OCI-M2 (cell line): ENCODE data around the gene CHCHD1.
A peak's percentile ranks its signal among the peaks of the same experiment; 100 is the strongest.
"Not testable (repeated sequence)": the region's sequence is repeated elsewhere in the genome, so short reads cannot be mapped to it uniquely, and the experiment has no call there.

Source experiments
- DNase-seq: peaks from one replicate; lab custom pipeline; 2025; ENCODE audit not compliant: unreplicated experiment; lab: John Stamatoyannopoulos, UW

The CHCHD1 gene

DNA sequence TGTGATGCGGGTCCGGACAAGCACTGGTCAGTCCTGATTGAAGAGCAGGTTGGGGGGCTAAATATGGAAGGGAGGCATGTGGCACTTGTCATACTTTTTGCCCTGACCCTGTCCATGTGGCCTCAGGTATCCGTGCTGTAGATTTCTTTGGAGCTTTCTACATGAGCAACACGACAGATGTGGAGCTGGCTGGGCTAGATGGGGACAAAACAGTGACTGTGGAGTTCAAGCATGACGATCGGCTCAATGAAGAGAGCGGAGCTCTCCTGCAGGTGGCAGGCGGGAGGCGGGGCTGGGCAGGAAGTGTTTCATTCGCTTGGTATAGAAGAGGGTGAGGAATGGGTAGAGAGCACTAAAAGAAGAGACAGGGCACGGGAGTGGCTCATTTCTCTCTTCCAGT is 13.0 kb upstream of the CHCHD1 start:
- DNase-seq = no peak

DNA sequence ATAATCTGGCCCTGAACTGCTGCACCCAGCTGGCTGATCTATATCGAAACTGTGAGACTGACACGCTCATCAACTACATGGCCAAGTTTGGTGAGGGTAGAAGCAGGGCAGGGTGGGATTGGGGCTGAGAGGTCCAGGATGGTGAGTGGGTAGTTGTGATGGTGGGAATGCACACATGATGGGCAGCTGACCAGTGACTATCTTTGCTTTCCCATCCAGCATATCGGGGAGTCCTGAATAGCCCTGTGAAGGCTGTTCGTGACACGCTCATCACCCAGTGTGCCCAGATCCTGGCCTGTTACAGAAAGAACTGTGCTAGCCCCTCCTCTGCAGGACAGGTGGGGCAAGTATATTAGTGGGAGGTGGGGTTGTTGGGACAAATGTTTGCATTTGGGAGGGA is 12.5 kb upstream of the CHCHD1 start:
- no peak for DNase-seq

DNA sequence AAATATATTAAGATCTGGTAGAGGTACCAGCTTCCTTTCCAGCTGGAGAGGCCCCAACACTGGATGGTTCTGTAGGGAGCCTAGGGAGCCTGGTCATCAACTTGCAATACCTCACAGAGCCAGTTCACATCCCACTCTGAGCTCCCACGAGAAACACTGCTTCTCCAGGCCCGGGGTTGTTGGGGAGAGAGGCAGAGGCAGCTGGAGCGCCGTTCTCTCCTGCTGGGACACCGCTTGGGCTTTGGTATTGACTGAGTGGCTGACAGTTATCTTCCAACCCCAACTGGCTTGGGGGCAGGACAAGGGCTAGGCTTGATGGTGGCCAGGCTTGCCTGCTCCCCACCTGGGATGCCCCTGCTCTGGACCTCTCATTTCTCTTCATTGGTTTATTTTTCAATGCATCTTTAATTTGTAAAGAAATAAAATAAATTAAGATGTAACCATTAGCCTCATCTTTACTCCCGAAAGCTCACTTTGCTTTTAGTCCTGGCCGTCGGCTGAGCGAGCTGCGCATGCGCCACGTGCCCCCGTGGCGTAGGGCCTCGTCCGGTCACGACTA is 10.0 kb upstream of the CHCHD1 start:
- no peak for DNase-seq

DNA sequence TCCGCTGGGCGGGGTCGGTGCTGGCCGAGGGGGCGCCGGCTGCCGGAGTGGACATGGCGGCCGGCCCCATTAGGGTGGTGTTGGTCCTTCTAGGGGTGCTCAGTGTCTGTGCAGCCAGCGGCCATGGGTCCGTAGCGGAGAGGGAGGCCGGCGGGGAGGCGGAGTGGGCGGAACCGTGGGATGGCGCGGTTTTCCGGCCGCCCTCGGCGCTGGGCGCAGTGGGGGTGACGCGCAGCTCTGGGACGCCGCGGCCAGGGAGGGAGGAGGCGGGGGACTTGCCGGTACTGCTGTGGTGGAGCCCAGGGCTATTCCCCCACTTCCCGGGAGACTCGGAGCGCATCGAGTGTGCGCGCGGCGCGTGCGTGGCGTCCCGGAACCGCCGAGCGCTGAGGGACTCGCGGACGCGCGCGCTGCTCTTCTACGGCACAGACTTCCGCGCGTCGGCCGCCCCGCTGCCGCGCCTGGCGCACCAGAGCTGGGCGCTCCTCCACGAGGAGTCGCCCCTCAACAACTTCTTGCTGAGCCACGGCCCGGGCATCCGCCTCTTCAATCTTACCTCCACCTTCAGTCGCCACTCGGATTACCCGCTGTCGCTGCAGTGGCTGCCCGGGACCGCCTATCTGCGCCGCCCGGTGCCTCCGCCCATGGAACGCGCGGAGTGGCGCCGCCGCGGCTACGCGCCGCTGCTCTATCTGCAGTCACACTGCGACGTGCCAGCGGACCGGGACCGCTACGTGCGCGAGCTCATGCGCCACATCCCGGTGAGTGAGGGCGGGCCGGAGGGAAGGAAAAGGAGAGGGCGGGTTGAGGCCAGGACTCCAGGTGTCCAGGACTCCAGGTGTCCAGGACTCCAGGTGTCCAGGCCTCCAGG is 9.3 kb upstream of the CHCHD1 start:
- no peak for DNase-seq

DNA sequence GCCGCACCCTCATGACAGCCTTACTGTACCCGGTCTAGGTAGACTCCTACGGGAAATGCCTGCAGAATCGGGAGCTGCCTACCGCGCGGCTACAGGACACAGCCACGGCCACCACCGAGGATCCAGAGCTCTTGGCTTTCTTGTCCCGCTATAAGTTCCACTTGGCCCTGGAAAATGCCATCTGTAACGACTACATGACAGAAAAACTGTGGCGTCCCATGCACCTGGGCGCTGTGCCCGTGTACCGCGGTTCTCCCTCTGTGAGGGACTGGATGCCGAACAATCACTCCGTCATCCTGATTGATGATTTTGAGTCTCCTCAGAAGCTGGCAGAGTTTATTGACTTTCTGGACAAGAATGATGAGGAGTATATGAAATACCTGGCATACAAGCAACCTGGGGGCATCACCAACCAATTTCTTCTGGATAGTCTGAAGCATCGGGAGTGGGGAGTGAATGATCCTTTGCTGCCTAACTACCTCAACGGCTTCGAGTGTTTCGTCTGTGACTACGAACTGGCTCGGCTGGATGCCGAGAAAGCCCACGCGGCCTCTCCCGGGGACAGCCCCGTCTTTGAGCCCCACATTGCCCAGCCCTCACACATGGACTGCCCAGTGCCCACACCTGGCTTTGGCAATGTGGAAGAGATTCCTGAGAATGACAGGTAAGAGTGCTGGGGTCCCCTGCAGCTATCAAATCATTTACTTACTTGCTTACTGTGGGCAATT is 8.5 kb upstream of the CHCHD1 start:
- no peak for DNase-seq

DNA sequence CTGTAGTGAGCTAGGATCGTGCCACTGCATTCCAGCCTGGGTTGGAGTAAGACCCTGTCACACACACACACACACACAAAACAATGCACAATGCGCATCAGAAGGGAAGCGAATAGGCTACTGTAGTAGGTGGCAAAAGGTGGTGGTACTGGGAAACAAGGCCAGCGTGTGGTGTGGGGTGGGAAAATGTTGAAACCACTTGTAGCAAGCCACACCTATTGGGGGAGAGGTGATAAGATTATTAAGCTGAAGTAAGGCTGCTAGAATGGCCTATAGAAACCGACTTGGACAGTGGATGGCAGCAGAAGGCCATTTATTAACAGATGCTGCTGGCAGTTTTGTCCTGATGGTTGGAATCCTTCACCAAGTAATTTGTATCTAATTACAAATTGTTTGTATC is 7.2 kb upstream of the CHCHD1 start:
- DNase-seq = no peak

DNA sequence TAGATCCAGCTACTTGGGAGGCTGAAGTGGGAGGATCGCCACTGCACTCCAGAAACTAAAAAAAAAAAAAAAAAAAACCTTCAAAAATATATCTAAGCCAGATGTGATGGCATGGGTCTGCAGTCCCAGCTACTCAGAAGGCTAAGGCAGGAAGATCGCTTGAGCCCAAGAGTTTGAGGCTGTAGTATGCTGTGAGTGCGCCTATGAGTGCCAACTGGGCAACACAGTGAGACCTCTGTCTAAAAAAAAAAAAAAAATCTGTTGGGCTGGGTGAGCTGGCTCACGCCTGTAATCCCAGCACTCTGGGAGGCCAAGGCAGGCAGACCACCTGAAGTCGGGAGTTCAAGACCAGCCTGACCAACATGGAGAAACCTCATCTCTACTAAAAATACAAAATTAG is 2.8 kb upstream of the CHCHD1 start:
- no peak for DNase-seq

DNA sequence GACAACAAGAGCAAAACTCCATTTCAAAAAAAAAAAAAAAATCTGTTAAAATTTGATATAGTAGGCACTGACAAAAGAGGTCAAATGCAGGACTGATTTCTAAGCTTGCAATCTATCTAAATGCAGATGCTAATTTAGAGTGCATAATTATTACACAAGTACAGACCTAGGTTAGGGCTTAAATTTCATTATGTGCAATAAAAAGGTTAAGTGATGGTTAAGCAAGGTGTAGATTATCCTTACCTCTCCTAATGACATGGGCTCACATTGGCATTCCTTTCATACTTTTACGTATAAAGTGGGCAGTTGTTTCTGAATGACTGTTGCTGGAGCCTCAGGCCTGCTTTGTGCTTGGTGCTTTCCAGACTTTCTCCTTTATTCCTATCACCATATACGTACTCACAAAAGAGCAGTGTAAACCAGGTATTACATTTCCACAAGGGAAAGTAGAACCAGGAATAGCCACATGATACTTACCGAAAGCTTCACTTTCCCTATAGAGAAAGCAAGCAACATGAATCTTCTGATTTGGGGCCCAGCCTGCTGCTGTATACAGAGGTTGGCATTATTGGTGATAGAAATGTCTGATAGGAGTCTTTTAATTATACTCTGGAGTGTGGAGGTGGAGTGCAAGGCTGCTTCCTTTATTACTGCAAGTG is 2.2 kb upstream of the CHCHD1 start:
- DNase-seq = no peak

DNA sequence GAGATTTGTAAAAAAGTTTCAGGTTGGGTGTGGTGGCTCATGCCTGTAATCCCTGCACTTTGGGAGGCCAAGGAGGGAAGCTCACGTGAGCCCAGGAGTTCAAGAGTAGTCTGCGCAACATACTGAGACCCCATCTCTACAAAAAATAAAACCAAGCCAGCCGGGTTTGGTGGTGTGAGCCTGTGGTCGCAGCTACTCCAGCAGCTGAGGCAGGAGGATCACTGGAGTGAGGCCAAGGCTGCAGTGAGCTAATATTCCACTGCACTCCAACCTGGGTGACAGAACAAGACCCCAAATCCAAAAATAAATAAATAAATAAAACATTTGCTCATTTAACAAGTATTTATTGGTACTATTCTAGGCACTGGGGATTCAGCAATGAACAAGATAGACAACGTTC is 1.5 kb upstream of the CHCHD1 start:
- no peak for DNase-seq

DNA sequence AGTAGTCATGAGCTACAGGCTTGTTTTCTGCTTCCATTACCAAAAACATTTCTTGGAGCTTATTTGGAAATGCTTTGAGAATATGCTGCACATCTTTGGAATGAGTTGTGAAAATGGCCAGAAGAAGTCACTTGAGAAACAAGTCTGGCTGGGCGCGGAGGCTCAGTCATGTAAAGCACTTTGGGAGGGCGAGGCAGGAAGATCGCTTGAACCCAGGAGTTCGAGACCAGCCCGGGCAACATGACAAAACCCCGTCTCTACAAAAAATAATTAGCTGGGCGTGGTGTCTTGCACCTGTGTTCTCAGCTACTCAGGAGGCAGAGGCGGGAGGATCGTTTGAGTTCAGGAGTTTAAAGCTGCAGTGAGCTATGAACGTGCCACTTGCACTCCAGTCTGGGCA is 882 bp upstream of the CHCHD1 start:
- DNase-seq = no peak

DNA sequence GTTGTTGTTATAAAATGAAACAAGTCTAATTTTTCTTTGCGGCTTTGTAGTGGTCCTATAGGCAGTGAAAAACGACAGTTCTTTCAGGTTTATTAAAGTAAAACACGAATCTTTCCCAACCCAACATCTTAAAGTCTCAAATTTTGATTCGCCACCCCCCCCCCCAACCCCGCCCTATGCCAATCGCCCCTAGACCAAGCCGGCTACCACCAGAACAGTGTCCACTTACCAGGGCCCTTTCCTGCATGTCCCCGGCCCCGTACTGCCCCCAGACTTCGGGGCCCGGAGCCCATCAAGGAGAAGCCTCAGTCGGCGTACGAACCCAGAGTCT is 335 bp upstream of the CHCHD1 start:
- DNase-seq = no peak

DNA sequence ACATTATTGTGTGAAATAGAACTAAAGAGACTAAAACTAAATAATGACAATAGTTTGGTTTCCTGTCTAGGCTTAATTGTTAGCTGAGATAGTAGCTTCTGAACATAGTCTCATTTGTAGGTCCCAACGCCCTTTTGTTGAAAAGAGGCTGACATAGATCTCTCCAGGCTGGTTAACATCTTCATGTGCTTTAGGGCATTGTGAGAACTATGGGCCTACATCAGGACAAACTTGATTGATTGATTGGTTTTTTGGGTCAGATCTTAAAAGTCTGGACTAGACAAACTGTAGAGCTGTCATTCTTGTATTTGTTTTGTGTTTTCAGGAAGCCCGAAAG is 869 bp downstream of the CHCHD1 start:
- no peak for DNase-seq

DNA sequence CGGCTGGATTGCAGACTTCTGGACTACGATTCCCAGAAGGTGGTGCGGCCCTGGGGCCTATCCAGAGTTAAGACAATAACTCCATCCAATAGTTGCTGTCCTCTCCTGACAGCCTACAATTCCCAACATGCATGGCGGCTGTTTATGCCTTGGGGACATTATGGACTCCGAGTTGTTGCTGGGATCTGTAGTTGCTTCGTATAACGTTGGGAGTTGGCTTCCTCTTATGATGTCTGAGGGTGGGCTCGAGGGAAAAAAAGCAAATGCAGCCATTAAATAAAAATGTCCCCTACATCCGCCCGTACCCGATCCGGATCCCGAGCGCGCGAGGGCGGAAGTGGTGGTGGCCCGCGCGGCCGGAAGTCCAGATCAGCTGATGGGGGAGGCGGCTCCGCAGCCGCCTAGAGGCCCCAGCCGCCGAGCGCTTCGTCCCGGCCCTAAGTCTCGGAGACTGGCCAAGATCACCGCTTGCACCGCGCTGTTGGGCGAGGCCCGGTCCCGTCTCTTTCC is 3.4 kb downstream of the CHCHD1 start, which contains the start of gene ZSWIM8:
ZSWIM8 (plus strand) TSS at position 396 of the 510 bp plus-strand sequence. CDS start 273 bp downstream, outside the sequence.
- DNase-seq = peak; percentile 88

DNA sequence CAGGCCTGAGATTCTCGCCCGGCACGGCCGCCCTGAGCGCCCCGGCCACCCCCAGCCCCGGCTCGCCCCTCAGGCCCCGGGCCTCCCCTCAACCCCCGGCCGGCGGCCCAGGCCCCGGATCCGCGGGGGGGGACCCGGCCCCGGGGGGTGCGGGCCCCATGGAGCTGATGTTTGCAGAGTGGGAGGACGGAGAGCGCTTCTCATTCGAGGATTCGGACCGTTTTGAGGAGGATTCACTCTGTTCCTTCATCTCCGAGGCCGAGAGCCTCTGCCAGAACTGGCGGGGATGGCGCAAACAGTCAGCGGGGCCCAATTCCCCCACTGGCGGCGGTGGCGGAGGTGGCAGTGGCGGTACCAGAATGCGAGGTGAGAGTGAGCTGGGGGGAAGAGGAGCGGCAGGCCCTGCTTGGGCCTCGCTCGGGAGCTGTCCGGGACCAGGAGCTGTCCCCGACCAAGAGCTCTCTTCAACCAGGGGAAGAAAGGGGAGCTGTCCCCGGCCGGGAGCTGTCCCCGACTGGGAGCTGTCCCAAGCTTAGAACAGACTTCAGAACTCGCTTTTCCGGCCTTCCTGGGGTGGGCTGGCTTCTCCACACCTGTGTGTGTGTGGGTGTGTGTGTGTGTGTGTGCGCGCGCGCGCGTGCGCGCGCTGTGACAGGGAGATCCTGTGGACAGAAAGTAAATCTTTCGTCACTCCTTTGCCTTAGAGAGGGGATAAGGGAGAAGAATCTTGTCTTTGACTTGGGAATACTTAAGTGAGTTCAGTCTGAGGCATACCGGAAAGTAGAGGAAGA is 4.1 kb downstream of the CHCHD1 start:
- no peak for DNase-seq

DNA sequence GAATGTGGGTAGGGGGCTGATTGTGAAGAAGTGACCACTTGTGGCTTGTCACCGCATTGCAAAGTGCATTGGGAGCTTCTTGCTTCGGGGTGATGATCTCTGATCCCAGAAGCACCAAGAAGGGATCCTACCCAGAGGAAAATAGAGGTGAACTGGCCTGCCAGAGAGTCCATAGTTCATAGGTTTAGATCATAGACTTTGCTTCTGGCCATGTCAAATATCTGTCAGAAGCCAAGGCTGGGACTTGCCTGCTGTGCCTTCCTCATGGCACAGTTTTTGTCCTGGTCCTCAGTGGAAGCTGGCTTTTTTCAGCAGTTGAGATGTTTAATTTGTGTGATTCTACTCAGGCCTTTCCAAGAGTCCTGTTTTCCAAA is 4.7 kb downstream of the CHCHD1 start:
- DNase-seq = no peak

DNA sequence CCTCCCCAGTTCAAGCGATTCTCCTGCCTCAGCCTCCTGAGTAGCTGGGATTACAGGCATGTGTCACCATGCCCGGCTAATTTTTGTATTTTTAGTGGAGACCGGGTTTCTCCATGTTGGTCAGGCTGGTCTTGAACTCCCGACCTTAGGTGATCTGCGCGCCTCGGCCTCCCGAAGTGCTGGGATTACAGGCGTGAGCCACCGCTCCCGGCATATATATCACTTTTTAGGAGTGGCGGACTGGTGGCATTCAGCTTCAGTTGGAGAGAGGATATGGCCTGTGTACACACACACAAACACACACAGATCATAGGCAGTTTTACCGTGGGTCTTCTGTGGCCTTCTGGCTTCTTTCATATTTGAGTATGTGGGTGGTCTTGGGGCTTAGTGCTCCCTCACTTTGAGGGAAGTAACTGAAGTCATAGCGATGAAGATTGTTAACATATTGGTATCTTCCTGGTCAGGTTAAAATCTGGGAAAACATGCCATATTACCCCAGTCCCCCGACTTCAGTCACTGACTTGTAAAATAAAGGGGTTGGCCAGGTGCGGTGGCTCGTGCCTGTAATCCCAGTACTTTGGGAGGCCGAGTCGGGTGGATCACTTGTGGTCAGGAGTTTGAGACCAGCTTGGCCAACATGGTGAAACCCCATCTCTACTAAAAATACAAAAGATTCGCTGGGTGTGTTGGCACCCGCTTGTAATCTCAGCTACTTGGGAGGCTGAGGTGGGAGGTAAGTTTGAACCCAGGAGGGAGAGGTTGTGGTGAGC is 5.4 kb downstream of the CHCHD1 start:
- DNase-seq = not testable (repeated sequence)

DNA sequence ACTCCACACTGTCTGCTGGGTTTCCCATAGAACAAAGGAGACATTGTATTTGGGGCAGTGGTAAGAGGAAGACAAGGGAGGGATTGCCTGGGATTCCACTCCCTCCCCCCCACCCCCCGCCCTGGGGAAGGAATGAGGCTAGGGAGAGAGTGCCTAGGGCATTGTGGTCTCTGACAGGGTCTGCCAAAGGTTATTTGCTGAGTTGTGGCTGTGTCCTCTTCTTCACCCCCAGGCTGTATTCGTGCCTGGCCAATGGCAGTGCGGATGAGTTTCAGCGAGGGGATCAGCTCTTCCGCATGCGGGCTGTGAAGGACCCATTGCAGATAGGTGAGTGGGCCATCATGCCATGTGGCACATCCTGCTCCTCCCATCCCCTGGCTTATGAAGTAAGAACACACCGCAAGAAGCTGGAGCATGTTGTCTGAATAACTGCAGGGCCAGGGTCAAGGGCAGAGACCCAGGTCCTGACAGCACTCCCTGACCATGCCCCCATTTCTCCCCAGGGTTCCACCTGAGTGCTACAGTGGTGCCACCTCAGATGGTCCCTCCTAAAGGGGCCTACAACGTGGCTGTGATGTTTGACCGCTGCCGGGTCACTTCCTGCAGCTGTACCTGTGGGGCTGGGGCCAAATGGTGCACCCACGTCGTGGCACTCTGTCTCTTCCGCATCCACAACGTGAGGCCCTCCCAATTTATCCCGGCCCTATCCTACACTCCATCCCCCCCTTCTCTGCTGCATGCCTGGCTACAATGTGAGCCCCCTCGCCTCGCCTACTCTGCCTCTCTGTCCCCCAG is 7.2 kb downstream of the CHCHD1 start:
- no peak for DNase-seq

DNA sequence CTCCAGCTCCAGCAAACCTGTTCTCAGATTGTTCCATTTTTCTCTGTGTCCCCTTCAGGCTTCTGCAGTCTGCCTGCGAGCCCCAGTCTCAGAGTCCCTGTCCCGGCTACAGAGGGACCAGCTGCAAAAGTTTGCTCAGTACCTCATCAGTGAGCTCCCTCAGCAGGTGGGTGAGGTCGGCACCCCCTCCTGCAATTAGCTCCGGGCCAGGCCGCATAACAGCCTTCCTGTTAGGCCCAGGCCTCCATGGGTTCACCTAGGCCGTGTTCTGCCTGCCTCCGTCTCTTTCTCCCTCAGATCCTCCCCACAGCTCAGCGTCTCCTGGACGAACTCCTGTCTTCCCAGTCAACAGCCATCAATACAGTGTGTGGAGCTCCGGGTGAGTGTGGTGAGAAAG is 7.8 kb downstream of the CHCHD1 start:
- no peak for DNase-seq

DNA sequence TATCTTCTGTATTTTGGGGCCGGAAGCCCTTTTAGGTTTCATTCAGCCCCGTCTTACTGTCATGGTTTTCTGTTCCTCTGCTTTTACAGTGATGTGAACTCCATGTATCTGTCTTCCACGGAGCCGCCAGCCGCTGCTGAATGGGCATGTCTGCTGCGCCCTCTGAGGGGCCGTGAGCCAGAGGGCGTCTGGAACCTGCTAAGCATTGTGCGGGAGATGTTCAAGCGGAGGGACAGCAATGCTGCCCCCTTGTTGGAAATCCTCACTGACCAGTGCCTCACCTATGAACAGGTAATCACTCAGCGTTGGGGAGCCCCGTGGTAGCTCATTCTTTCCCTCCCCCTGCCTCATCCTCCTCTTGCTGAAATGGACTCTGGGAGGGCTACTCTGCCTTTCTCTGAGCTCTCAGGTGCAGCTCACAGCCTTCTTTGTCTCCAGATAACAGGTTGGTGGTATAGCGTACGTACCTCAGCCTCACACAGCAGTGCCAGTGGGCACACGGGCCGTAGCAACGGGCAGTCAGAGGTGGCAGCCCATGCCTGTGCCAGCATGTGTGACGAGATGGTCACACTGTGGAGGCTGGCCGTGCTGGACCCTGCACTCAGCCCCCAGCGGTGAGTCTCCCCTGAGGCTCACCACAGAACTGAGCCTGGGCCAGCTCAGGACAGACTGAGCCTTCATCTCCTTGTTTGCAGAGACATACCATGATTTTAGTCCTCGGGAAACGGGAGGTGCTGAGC is 9.2 kb downstream of the CHCHD1 start:
- no peak for DNase-seq
